Measurements from ENCODE around the gene METAP1D.
"Not testable (repeated sequence)": the region's sequence is repeated elsewhere in the genome, so short reads cannot be mapped to it uniquely, and the experiment has no call there.

METAP1D gene

DNA sequence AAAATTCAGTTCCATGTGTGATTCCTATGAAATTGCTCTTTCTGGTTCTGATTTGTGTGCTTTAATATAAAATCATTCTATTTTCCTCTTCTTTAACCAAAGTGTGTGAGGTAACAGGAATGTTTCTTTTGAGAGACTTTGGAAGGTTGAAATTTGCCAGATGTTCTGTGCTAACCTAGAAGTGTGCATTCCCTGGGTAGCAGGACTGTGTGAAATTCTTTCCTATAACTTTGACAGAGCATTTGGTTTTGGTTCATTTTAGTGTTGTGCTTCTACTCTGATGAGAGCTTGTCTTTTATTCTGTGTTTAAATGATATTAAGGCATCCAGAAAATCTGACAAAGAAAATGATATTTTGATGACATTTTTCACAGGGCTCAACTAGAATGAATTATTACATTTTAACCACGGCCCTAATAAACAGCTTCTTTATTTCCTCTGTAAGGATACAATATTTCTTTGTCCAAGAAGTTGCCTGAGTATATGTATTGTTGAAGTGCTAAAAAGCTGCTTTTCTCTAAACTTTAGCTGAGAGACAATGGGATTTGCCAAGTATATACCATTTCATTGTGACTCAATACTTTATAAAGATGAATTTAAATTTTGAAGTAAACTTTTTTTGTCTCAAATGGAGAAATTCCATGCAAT, 50.8 kb downstream of the METAP1D start:
- DNase-seq = no peak

DNA sequence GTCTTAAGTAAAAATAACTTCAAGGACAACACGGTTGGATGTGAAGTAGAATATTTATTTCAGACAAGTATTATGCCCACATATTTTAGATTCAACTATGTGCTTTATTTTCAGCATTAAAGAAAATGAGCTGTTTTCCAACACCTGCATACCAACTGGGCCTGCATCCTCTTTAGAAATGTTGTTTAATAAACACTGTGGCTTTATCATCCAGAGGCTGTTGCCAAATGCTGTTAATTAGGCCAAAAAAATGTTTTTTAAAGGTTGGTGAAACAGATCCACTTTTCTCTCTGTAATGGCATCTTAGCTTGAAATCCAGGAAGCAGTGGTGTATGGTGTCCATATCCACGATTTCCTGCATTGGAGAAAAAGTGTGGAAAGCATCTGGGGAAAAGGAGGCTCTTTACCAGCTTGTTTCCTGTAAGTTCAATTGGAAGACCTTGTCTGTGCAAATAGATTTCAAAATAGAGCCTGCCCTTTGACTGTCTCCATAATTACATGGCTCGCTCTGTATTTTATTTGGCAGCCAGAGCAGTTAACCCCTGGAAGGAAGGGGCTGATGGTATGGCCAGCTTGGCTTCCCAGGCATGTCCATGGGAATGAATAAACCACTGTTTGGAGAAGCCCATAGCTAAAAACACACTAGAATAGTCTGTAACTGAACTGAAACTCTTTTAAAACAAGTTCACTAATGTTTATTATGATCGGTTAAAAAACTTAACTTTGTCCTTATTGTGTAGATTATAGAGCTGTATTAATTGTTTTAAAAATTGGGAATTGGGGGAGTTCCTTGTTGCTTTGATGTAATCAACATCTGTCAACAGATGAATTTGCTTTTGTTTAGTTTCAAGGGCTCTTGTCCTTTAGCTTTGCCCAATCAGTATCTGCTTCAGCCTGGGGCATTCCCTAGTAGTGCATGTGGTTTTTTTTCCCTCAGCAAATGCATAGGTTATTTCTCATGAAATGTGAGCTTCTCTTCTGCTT, 52.5 kb downstream of the METAP1D start:
- DNase-seq = no peak

DNA sequence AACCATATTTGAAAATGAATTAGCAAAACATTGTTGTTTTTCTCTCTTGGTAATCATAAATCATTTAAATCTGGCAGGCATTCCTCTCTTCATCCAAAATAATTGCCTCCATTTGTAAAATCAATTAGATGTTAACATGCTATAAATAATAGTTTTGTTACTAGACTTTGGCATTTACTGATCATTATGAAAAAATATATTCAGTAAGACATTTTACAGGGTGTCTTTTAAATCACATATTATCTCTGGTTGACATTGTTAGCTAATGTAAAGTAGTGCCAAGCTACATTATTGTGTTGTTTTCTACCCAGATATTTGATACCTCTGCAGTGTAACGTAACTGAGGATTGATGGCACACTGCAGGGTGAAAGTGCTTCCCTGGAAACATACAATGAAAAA, 53.7 kb downstream of the METAP1D start:
- DNase-seq = no peak

- DNase-seq = no peak
Observed at GRCh38 chr2:172056293-172056692, 56.5 kb downstream of the METAP1D start.

GRCh38 chr2:172058660-172059059, 58.9 kb downstream of the METAP1D start:
- no peak for DNase-seq

DNA sequence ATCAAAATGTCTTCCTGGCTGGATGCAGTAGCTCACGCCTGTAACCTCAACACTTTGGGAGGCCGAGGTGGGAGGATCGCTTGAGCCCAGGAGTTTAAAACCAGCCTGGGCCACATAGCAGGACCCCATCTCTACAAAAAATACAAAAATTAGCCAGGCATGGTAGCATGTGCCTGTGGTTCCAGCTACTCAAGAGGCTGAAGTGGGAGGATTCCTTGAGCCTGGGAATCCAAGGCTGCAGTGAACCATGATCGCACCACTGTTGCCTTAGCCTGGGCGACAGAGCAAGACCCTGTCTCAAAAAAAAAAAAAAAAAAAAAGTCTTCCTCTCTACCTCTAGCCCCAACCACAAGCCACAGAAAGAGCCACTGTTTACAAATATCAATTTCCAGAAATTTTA, 60.4 kb downstream of the METAP1D start:
- DNase-seq = not testable (repeated sequence)

GRCh38 chr2:172062402-172063004, 62.8 kb downstream of the METAP1D start:
- DNase-seq = no peak

DNA sequence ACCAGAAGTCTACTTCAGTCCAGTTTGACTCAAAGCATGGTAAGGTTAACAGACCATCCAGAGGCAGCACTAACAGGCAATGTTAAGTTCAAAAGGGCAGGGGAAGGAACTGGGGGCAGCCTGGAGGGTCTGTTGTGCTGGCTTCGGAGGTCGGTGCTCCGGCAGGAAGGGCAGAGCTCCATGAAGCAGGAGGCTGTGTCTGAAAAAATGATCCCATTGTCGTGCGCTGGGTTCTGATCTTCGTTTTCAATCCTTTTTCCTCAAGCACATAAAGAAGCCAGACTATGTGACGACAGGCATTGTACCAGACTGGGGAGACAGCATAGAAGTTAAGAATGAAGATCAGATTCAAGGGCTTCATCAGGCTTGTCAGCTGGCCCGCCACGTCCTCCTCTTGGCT, 63.7 kb downstream of the METAP1D start:
- no peak for DNase-seq

DNA sequence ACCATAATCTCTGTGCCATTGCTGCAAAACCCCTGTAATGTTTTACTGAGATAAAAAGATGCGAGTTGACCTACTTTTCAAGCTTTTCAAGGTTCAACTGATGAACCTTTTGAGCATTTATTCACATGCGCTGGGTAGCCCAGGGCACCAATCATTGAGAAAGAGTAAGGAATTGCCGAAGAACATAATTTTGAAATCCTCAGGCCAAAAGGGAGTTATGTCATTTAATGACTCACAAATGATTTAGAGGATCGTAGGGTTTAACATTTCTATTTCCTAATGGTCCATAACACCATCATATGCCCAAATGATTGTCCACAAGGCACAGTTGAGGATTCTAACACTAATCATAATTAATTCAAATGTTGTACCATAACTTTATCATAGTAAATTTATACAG, 65.4 kb downstream of the METAP1D start:
- DNase-seq = no peak

DNA sequence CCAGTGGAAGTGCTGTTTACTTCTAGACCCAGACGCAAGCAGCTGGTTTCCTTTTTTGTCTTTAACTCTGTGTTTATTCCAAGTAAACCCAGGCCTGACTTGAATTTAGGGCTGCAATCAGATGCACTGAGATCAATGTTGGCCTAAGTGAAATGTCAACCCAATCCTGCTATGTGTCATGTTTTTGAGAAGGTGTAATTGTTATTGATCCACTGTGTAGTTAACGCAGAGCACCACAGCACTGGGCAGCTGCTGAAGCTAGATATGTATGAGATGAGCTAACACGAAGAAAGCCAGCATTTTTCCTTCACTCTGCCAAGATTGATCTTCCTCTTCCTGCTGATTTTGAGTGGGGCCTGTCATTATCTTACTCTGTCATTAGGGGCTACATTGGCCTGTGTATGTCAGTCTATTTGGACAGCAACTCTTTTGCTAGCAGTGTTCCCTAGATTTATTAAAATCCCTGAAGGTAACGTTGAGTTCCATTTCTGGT, 66.7 kb downstream of the METAP1D start:
- DNase-seq = no peak

DNA sequence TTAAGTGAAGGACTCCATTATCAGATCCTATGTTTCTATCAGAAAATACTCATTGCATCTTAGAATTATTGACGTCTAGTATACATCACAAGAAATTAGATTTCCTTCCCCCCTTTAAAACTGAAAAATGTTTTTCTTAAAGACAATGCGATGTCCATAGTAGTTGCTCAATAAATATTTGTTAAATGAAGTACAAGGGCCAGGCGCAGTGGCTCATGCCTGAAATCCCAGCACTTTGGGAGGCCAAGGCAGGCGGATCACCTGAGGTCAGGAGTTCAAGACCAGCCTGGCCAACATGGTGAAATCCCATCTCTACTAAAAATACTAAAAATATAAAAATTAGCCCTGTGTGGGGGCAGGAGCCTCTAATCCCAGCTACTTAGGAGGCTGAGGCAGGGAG, 68.2 kb downstream of the METAP1D start:
- not testable (repeated sequence) for DNase-seq

GRCh38 chr2:172070936-172071335, 71.2 kb downstream of the METAP1D start:
- no peak for DNase-seq

DNA sequence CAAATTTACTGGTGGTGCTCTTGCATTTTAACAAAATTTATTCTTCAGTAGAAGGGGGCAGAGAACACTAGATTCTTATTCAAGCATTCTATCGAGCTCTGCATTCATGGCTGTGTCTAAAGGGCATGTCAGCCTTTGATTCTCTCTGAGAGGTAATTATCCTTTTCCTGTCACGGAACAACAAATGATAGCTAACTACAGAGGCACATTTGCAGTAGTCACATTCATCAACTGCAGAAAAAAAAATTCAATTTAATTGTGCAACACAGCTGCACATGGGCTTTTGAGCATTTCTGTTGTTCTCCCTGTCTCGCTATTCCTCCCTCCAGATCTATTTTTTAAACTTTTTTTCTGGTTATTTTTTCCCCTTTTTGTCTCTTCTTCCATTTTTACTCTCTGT, 72.5 kb downstream of the METAP1D start:
- peak; percentile 31 for DNase-seq

GRCh38 chr2:172072706-172073105, 73.0 kb downstream of the METAP1D start:
- peak; percentile 76 for DNase-seq

DNA sequence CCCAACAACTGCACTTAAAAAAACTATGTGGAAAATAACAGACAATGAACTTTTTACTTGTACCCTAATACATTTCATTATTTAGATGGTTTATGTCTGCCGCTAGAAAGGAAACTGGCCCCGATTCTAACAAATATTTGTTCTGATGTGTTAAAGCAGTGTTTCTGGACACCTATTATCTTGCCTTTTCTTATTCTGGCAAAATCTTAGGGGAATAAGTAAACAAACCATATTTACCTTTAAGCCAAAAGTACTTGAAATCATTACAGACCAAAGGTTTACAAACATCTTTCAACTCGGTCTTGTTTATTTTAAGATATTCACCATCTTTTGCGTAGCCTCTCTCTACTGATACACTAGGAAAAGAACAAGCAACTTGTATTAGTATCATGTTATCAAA, 73.8 kb downstream of the METAP1D start:
- DNase-seq = no peak

- no peak for DNase-seq
Observed at GRCh38 chr2:172074254-172074653, 74.5 kb downstream of the METAP1D start.

- no peak for DNase-seq
Observed at GRCh38 chr2:172079416-172079815, 79.7 kb downstream of the METAP1D start.

DNA sequence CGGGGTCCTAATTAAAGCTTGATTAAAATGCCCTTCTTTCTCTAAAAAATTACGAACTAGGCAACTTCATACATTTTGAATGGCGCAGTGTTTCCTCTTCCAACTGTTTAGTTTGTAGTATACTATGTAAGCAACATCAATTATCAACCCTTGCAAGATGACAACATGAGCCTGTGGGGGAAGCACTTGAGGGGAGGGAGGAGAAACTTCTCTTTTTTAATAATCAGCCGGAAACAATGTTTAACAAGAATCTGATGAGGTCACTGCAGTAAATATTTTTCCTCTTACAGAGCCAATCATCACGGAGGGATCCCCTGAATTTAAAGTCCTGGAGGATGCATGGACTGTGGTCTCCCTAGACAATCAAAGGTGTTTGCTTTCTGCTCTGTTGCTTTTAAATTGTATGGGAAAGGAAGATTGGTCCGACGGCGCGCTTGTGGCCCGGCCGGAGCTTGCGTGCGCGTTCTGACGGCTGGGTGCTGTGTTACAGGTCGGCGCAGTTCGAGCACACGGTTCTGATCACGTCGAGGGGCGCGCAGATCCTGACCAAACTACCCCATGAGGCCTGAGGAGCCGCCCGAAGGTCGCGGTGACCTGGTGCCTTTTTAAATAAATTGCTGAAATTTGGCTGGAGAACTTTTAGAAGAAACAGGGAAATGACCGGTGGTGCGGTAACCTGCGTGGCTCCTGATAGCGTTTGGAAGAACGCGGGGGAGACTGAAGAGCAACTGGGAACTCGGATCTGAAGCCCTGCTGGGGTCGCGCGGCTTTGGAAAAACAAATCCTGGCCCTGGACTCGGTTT, 80.3 kb downstream of the METAP1D start:
- no peak for DNase-seq

DNA sequence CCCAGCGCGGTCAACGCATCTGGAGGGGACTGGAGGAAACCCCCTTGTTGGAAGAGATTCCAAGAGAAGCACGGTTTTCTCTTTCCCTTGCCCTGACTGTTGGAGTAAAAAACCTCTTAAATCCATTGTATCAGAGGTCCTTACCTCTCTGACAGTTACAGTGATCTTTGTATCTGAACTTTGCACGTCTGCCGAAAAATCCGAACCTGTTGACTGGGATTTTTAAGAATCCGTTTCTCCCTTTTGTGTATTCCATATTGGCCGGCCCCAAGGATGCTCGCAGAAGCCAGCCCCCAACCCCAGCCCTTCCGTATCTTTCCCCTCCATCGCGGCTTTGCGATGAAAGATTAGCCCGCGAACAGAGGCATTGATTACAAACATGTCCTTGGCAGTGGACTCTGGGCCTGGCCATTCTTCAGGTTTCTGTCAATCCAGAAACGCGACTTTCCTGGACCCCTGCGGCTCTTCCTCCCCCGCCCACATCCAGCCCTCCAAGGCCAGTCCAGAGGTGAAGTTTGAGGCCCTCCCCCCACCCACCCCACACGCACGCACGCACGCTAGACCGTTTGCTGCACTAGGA, 81.0 kb downstream of the METAP1D start:
- DNase-seq = no peak

- no peak for DNase-seq
Observed at GRCh38 chr2:172081221-172082022, 81.7 kb downstream of the METAP1D start.
